HepG2 (cell line): ENCODE data around the gene UTP4. TPM values are rescaled to one million over a fixed set of nuclear protein-coding genes. Genes with fewer than 3 reads are reported as not detected.

Experiments used
- ATAC-seq: fragments of 200-7000 bp; cut with Tn5 transposase; 3 replicates; pipeline ENCODE4 v1.9.1; 2020; ENCODE audit warnings: mild to moderate bottlenecking, moderate library complexity
- BruUV-seq: library from RNA; stranded (reverse); fragments of 400-500 nt; replicated peaks from 2 replicates; lab custom pipeline; 2021; lab: Mats Ljungman, UMichigan
- CTCF ChIA-PET: fragments of 300-600 bp; formaldehyde crosslinking; extraction: SDS; loops from one replicate; lab custom pipeline; 2021; ENCODE audit warnings: low total read pairs, inconsistent platforms, low intra/inter-chr PET ratio; lab: Yijun Ruan, JAX
- POLR2A ChIA-PET: fragments of 350-600 bp; sonication (Branson Sonifier 250); formaldehyde crosslinking; loops from one replicate; lab custom pipeline; 2020; ENCODE audit warnings: antibody characterized with exemption, inconsistent platforms; lab: Yijun Ruan, JAX
- DNase-seq: peaks from one replicate; pipeline ENCODE4 v3.0.0-alpha.2; 2015; ENCODE audit warnings: low spot score
- FAIRE-seq: peaks from 3 replicates; lab custom pipeline; 2011; peaks lifted over from hg19 to GRCh38; lab: Jason Lieb, UNC
- H2AFZ ChIP-seq: one replicate; pipeline ENCODE4 v1.6.1; 2011; ENCODE audit warnings: low read length, inconsistent platforms
- H3K27ac ChIP-seq: fragments of 300-600 bp; 3 replicates; pipeline ENCODE4 v1.8.0; 2011; ENCODE audit warnings: mixed run types, mild to moderate bottlenecking, mixed read lengths, low read length, inconsistent platforms; ENCODE audit not compliant: insufficient read depth; ENCODE audit errors: extremely low read length
- H3K27me3 ChIP-seq, 2 experiments: fragments of 200-600 bp in 1 of 2; 2 replicates in 1 of 2; 3 replicates in 1 of 2; pipeline versions ENCODE4 v1.6.0 to v1.8.0; 2011; ENCODE audit warnings: low read length in 2 of 2, mild to moderate bottlenecking in 2 of 2, moderate library complexity in 2 of 2, inconsistent platforms in 1 of 2; ENCODE audit not compliant: insufficient read depth in 2 of 2, control insufficient read depth in 1 of 2
- H3K36me3 ChIP-seq, 2 experiments: fragments of 200-600 bp in 1 of 2; replicated peaks in 1 of 2; 2 replicates in 1 of 2; 3 replicates in 1 of 2; pipeline versions ENCODE4 v1.5.1 to v1.8.0; 2011; ENCODE audit warnings: low read length in 2 of 2, inconsistent platforms in 1 of 2; ENCODE audit not compliant: insufficient read depth in 2 of 2, control insufficient read depth in 1 of 2
- H3K4me1 ChIP-seq: 2 replicates; pipeline ENCODE4 v1.5.1; 2012; ENCODE audit warnings: low read length, inconsistent platforms; ENCODE audit not compliant: insufficient read depth
- H3K4me2 ChIP-seq: 2 replicates; pipeline ENCODE4 v1.6.0; 2011; ENCODE audit warnings: low read depth, low read length, inconsistent platforms
- H3K4me3 ChIP-seq, 3 experiments: fragments of 200-600 bp in 1 of 3; sonication (generic), shearing (Covaris generic) in 1 of 3; replicated peaks in 1 of 3; 2 replicates each; pipeline ENCODE4 v1.5.1; 2011 to 2016; ENCODE audit warnings: low read length in 3 of 3, inconsistent platforms in 2 of 3, low read depth in 2 of 3, mild to moderate bottlenecking in 2 of 3, control low read depth in 1 of 3, mixed read lengths in 1 of 3; ENCODE audit not compliant: insufficient read depth in 1 of 3
- H3K79me2 ChIP-seq: one replicate; pipeline ENCODE4 v1.6.1; 2011; ENCODE audit warnings: low read length, inconsistent platforms; ENCODE audit not compliant: insufficient read depth
- H3K9ac ChIP-seq: 2 replicates; pipeline ENCODE4 v1.6.0; 2011; ENCODE audit warnings: mild to moderate bottlenecking, low read depth, low read length, inconsistent platforms; ENCODE audit not compliant: insufficient read depth
- H3K9me3 ChIP-seq: 2 replicates; pipeline ENCODE4 v1.5.1; 2012; ENCODE audit warnings: mild to moderate bottlenecking, low read length
- H4K20me1 ChIP-seq: 2 replicates; pipeline ENCODE4 v1.6.0; 2011; ENCODE audit warnings: inconsistent platforms, mild to moderate bottlenecking, low read length, moderate library complexity; ENCODE audit not compliant: insufficient read depth
- ATF3 ChIP-seq: sonication (generic); formaldehyde crosslinking; IDR thresholded peaks from 2 replicates; pipeline ENCODE4 v1.4.0; 2020; ENCODE audit warnings: missing genetic modification reagents
- CEBPB ChIP-seq: IDR thresholded peaks from 2 replicates; pipeline ENCODE4 v1.6.1; 2011; ENCODE audit warnings: low read depth, low read length, improper control_type of control experiment, borderline replicate concordance
- FOSL2 ChIP-seq: sonication (generic); formaldehyde crosslinking; IDR thresholded peaks from 2 replicates; pipeline ENCODE4 v1.4.0; 2020; ENCODE audit warnings: missing genetic modification reagents
- LCORL ChIP-seq, 2 experiments: fragments of 450-650 bp in 1 of 2; sonication (generic) in 1 of 2; formaldehyde crosslinking in 1 of 2; IDR thresholded peaks; 2 replicates each; pipeline versions ENCODE4 v1.5.0 to v1.6.1; 2017 to 2020; ENCODE audit warnings: antibody characterized with exemption in 1 of 2, missing genetic modification reagents in 1 of 2
- NPAS2 ChIP-seq: sonication (generic); formaldehyde crosslinking; IDR thresholded peaks from 2 replicates; pipeline ENCODE4 v1.8.0; 2022; ENCODE audit warnings: mild to moderate bottlenecking, missing genetic modification reagents, borderline replicate concordance
- ZNF121 ChIP-seq: sonication (generic); formaldehyde crosslinking; IDR thresholded peaks from 2 replicates; pipeline ENCODE4 v1.5.0; 2020; ENCODE audit warnings: mild to moderate bottlenecking, missing genetic modification reagents
- WGBS: methylation state at CpG from one replicate; pipeline ENCODE4 v1.1.6; 2017; ENCODE audit warnings: low lambda C conversion rate; 5-methylcytosine and 5-hydroxymethylcytosine counted together
- in situ Hi-C: cut with HindIII; loops from 2 replicates; pipeline ENCODE4 v1.10.0; 2017; ENCODE audit warnings: low pct_unique_long_range_greater_than_20kb; ENCODE audit not compliant: extremely low pct_ligation_motif_present
- intact Hi-C: fragments of 100-400 bp; cut with micrococcal nuclease; formaldehyde crosslinking; loops from one replicate; pipeline ENCODE4 v1.10.0; 2022; ENCODE audit not compliant: unreplicated experiment
- polyA plus RNA-seq, 8 experiments: library from polyadenylated mRNA; depleted of rRNA in 3 of 8; stranded (reverse) in 7 of 8; unstranded in 1 of 8; fragments of >200 nt; fragmentation: Illumina TruSeq in 4 of 8; extraction: Trizol in 4 of 8; gene quantifications; 2 replicates each; pipeline versions ENCODE4 v1.2.1 to v1.2.3, GENCODE V29; 2011 to 2016; ENCODE audit warnings: low read depth in 4 of 8, missing spikeins in 1 of 8, mixed read lengths in 1 of 8; ENCODE audit not compliant: insufficient read depth in 1 of 8
- total RNA-seq, 5 experiments: library from RNA; depleted of rRNA; stranded (reverse); fragments of >200 nt; fragmentation: Illumina TruSeq; extraction: Trizol; gene quantifications; 2 replicates each; pipeline ENCODE4 v1.2.3, GENCODE V29; 2016; ENCODE audit warnings: low read depth in 1 of 5

Gene UTP4
- total and polyA plus RNA-seq, 2 of the 13 experiments (the other 11 are each of a cell fraction or from before 2014, with no cell fraction given): 30.0 to 85.8 TPM

- WGBS: 82% methylated on average over 2 of the region's 2 CpGs
- TSS peak; percentile 50 for BruUV-seq
- Histone ChIP-seq H3K79me2 (no peaks in the 10 kb centered on the region), H3K36me3 (no peaks in the 10 kb centered on the region; a peak in 1 of 5 replicates), H3K27ac (no peak overlapping the region), H4K20me1 (no peaks in the 10 kb centered on the region), H3K9me3 (no peaks in the 10 kb centered on the region), H3K9ac (no peak overlapping the region), H3K4me2 (no peak overlapping the region), H3K27me3 (no peaks in the 10 kb centered on the region), H3K4me3 (no peak overlapping the region), H2AFZ (no peak overlapping the region), H3K4me1 (peaks cover 8% of the 10 kb centered on the region)
- ATAC-seq: no peak
- POLR2A ChIA-PET: no interaction called here
- no peak for TF ChIP-seq FOSL2
- CTCF ChIA-PET: no interaction called here
- DNase-seq: no peak
- in situ Hi-C loops (no loop called here), intact Hi-C loops (no loop called here)
- no peak for FAIRE-seq
Observed at GRCh38 chr16:69084289-69084688, 48.2 kb upstream of the UTP4 start.

GRCh38 chr16:69085032-69085695 is 47.3 kb upstream of the UTP4 start:
- BruUV-seq: no TSS peak
- Histone ChIP-seq H3K36me3 (no peaks in the 10 kb centered on the region; a peak in 1 of 5 replicates), H3K4me3 (no peak overlapping the region), H3K9ac (no peak overlapping the region), H3K27ac (no peak overlapping the region), H3K9me3 (no peaks in the 10 kb centered on the region), H2AFZ (no peak overlapping the region), H3K4me1 (peaks cover 17% of the 10 kb centered on the region)
- CTCF ChIA-PET: no interaction called here
- POLR2A ChIA-PET: no interaction called here
- intact Hi-C loops: no loop called here
- no peak for FAIRE-seq
- TF ChIP-seq CEBPB (peak; percentile 58; the same call in 1 of the 2 replicates), LCORL (IDR thresholded peaks at IDR 0.05) (no peak), LCORL (CRISPR knock-in tag; IDR thresholded peaks at IDR 0.05) (no peak), NPAS2 (CRISPR knock-in tag) (no peak), ZNF121 (CRISPR knock-in tag) (peak; percentile 75), ATF3 (CRISPR knock-in tag) (no peak)
- TF ChIP-seq, all 625 proteins: peak for 2
- Histone ChIP-seq H3K4me2 (no peak overlapping the region), H3K27me3 (no peaks in the 10 kb centered on the region), H3K79me2 (no peaks in the 10 kb centered on the region), H4K20me1 (no peaks in the 10 kb centered on the region)
- ATAC-seq (no peak), DNase-seq (no peak)
- WGBS: 88% methylated on average over 5 of the region's 5 CpGs
- in situ Hi-C loops: no loop called here
